CD1c-positive myeloid dendritic cell (primary cell): Measurements from ENCODE around the gene RNF11.
"Not testable (repeated sequence)": the region's sequence is repeated elsewhere in the genome, so short reads cannot be mapped to it uniquely, and the experiment has no call there.

ENCODE experiments used
- DNase-seq: peaks from one replicate; pipeline ENCODE4 v3.0.0-alpha.2; 2016; ENCODE audit errors: extremely low spot score

Gene RNF11, protein sequence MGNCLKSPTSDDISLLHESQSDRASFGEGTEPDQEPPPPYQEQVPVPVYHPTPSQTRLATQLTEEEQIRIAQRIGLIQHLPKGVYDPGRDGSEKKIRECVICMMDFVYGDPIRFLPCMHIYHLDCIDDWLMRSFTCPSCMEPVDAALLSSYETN

GRCh38 chr1:51235673-51236530 lies at the start of gene RNF11:
Gene RNF11 (plus strand): TSS chr1:51236273. CDS start chr1:51236757, 484 bp downstream.
- peak; percentile 96 for DNase-seq

DNA sequence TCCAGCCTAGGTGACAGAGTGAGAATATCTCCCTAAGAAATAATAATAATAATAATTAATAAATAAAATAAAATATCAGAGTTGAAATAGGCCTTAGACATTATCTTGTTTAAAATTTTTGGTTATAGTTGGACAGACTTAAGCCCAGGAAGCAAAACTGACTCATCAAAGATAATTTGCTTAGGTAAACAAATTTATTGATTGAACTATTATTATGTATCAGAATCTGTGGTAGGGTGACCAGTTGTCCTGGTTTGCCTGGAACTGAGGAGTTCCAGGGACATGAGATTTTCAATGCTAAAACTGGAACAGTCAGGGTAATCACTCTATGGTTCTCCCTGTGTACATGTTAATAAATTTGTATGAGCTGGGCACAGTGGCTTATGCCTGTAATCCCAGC lies 47.8 kb upstream of the RNF11 start:
- no peak for DNase-seq

GRCh38 chr1:51189421-51190073 lies 46.5 kb upstream of the RNF11 start:
- DNase-seq: peak; percentile 69

DNA sequence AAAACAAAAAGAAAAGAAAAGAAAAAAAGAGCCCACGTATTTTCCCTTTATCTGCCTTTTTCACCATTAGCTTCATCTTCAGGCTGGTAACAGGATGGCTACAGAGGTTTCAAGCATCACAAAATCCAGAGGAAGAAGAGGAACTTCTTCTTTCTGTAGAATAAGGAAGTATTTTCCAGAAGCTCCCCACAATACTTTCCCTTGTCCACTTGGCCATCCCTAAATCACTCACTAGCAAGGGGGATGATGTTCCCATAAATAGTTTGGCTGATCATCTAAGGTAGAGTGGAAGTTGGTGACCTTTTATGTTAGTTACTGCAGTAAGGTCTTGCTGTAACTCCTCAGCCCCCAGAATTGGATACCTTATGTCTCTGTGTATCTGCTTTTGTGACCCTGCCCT lies 45.1 kb upstream of the RNF11 start:
- DNase-seq: peak; percentile 56

GRCh38 chr1:51192213-51192843 lies 43.7 kb upstream of the RNF11 start:
- peak; percentile 72 for DNase-seq

- no peak for DNase-seq
Observed at GRCh38 chr1:51193564-51193963, 42.5 kb upstream of the RNF11 start.

GRCh38 chr1:51203121-51203873 lies 32.8 kb upstream of the RNF11 start:
- DNase-seq: no peak

DNA sequence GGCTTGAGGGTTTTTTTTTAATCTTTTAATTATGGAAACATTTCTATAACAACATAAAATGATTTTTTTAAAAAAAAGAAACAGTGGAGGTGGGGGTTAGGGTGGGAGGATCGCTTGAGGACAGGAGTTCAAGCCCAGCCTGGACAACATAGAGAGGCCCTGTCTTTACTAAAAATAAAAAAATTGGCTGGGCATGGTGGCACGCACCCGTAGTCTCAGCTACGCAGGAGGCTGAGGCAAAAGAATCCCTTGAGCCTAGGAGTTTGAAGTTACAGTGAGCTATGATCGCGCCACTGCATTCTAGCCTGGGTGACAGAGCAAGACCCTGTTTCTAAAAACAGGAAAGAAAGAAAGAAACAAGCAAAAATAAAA lies 32.2 kb upstream of the RNF11 start:
- no peak for DNase-seq

- DNase-seq: no peak
Observed at GRCh38 chr1:51210055-51210454, 26.0 kb upstream of the RNF11 start.

GRCh38 chr1:51210676-51211075 lies 25.4 kb upstream of the RNF11 start:
- no peak for DNase-seq

GRCh38 chr1:51214615-51215131 lies 21.4 kb upstream of the RNF11 start:
- no peak for DNase-seq

- DNase-seq: no peak
Observed at GRCh38 chr1:51215169-51215568, 20.9 kb upstream of the RNF11 start.

- DNase-seq: no peak
Observed at GRCh38 chr1:51216631-51217030, 19.4 kb upstream of the RNF11 start.

DNA sequence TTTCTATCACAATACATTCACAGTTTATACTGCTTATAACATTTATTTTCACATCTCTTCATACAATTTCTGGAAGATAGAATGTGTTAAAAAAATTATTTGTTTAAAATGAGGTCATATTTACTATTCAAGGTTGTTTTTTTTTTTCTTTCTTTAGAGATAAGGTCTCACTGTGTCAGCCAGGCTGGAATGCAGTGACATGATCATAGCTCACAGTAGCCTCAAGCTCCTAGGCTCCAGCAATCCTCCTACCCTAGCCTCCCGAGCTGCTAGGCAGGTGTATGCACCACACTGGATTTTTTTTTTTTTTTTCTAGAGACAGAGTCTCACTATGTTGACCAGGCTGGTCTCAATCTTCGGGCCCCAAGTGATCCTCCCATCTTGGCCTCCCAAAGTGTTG lies 19.0 kb upstream of the RNF11 start:
- DNase-seq: no peak

GRCh38 chr1:51218570-51218969 lies 17.5 kb upstream of the RNF11 start:
- DNase-seq: no peak

DNA sequence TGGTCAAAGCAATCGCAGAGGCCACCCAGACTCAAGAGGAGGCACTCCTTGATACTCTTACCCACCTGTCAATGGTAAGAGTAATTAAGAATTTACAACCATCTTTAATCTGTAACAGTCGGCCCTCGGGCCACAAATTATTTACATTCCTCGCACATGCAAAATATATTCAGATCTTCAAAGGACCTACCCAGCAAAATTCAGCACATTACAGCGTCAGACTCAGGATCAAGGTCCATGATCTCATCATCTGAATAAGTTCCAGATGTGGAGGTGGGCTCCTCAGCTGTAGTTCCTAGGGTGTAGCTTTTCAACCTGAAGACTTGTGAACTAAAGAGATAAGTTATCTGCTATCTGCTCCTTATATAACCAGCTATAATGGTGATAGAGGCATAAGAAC lies 17.1 kb upstream of the RNF11 start:
- DNase-seq: no peak

GRCh38 chr1:51221529-51221928 lies 14.5 kb upstream of the RNF11 start:
- DNase-seq: not testable (repeated sequence)

- no peak for DNase-seq
Observed at GRCh38 chr1:51222136-51222787, 13.8 kb upstream of the RNF11 start.

- DNase-seq: no peak
Observed at GRCh38 chr1:51222809-51223208, 13.3 kb upstream of the RNF11 start.

- DNase-seq: no peak
Observed at GRCh38 chr1:51224255-51224654, 11.8 kb upstream of the RNF11 start.
